Skeletal muscle tissue (tissue), 4 donors: ENCODE results near the gene GYPC. TPM values are rescaled to one million over a fixed set of nuclear protein-coding genes. Genes with fewer than 3 reads are reported as not detected.
"Not testable (repeated sequence)": the region's sequence is repeated elsewhere in the genome, so short reads cannot be mapped to it uniquely, and the experiment has no call there.

Experiments
- H3K27ac ChIP-seq: one replicate; pipeline ENCODE4 v1.7.0; 2013; ENCODE audit warnings: mild to moderate bottlenecking, low read depth, low read length, inconsistent platforms
- H3K27me3 ChIP-seq, 3 donors: one replicate each; pipeline ENCODE4 v1.7.0; 2013; ENCODE audit warnings: low read length in 3 of 3; ENCODE audit not compliant: control insufficient read depth in 3 of 3, insufficient read depth in 3 of 3
- H3K36me3 ChIP-seq, 3 donors: one replicate each; pipeline ENCODE4 v1.7.0; 2013; ENCODE audit warnings: low read length in 3 of 3; ENCODE audit not compliant: control insufficient read depth in 3 of 3, insufficient read depth in 3 of 3
- H3K4me1 ChIP-seq, 3 donors: one replicate each; pipeline ENCODE4 v1.7.0; 2013; ENCODE audit warnings: low read length in 3 of 3, mild to moderate bottlenecking in 3 of 3; ENCODE audit not compliant: control insufficient read depth in 3 of 3, insufficient read depth in 3 of 3
- H3K4me3 ChIP-seq, 3 donors: one replicate each; pipeline ENCODE4 v1.7.0; 2013; ENCODE audit warnings: low read length in 3 of 3
- H3K9ac ChIP-seq, 3 donors: one replicate each; pipeline ENCODE4 v1.7.0; 2013; ENCODE audit warnings: low read length in 3 of 3, mild to moderate bottlenecking in 3 of 3, moderate library complexity in 2 of 3, low read depth in 1 of 3
- H3K9me3 ChIP-seq, 3 donors: one replicate each; pipeline ENCODE4 v1.7.0; 2013; ENCODE audit warnings: low read length in 3 of 3; ENCODE audit not compliant: control insufficient read depth in 3 of 3
- total RNA-seq: library from RNA; depleted of rRNA; stranded (reverse); fragments of >200 nt; gene quantifications from one replicate; pipeline ENCODE4 v1.2.3, GENCODE V29; 2014
- donor health status: Osteomylitis.

The GYPC gene
- total RNA-seq, 1 donor from 2014 or later, result 238 TPM

- no peaks in the 10 kb centered on the region for H3K9me3 ChIP-seq
- peaks cover 0 to 3% (median 3%) of the 10 kb centered on the region in 3 donors for H3K4me1 ChIP-seq
- no peak overlapping the region for H3K9ac ChIP-seq
- H3K36me3 ChIP-seq, result no peaks in the 10 kb centered on the region
- no peak overlapping the region for H3K27ac ChIP-seq
- no peak overlapping the region for H3K4me3 ChIP-seq
- H3K27me3 ChIP-seq, result no peaks in the 10 kb centered on the region
Measured at GRCh38 chr2:126637386-126637785, 18.6 kb upstream of the GYPC start.

GRCh38 chr2:126638746-126639145, 17.2 kb upstream of the GYPC start:
- H3K9ac ChIP-seq, result no peak overlapping the region
- H3K27me3 ChIP-seq, result no peaks in the 10 kb centered on the region
- no peak overlapping the region for H3K27ac ChIP-seq
- no peaks in the 10 kb centered on the region for H3K9me3 ChIP-seq
- no peak overlapping the region for H3K4me3 ChIP-seq
- H3K4me1 ChIP-seq, result peaks cover 3 to 8% (median 7%) of the 10 kb centered on the region in 3 donors
- H3K36me3 ChIP-seq, result no peaks in the 10 kb centered on the region

DNA sequence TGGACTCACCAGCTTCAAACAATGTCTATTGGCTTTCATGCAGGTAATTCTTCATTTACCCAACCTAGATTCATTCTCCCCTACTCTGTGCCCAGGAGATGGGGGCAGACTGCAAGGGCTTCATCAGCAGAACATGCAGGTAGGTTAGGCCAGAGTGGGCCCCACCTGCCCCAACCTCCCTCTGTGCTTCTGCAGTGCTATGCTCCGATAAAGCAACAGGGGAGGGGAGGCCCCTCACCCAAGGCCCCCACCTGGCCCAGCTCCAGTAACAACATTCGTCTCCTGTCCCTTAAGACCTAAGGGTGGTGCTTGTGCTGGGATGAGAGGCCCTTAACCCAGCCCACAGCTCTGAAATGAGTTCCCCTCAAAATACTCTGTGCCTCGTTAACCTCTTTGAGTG, 16.7 kb upstream of the GYPC start:
- no peaks in the 10 kb centered on the region for H3K36me3 ChIP-seq
- no peaks in the 10 kb centered on the region for H3K27me3 ChIP-seq

DNA sequence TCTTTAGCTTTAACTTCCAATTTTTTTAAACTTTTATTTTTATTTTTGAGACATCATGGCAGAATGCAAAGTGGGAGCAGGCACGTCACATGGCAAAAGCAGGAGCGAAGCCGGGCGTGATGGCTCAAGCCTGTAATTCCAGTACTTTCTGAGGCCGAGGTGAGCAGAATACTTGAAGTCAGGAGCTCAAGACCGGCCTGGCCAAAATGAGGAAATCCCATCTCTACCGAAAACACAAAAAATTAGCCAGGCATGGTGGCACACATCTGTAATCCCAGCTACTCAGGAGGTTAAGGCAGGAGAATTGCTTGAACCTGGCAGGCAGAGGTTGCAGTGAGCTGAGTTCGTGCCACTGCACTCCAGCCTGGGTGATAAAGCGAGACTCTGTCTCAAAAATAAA, 14.7 kb upstream of the GYPC start:
- not testable (repeated sequence) for H3K36me3 ChIP-seq, H3K9me3 ChIP-seq, H3K27ac ChIP-seq, H3K27me3 ChIP-seq, H3K4me3 ChIP-seq, H3K9ac ChIP-seq
- peaks cover 0 to 12% (median 3%) of the 10 kb centered on the region in 3 donors for H3K4me1 ChIP-seq

More for the DNA sequence above, 16.7 kb upstream of the GYPC start:
- no peak overlapping the region for H3K27ac ChIP-seq
- H3K9ac ChIP-seq, result no peak overlapping the region
- H3K4me3 ChIP-seq, result no peak overlapping the region
- peaks cover 3 to 12% (median 7%) of the 10 kb centered on the region in 3 donors for H3K4me1 ChIP-seq
- no peaks in the 10 kb centered on the region for H3K9me3 ChIP-seq

DNA sequence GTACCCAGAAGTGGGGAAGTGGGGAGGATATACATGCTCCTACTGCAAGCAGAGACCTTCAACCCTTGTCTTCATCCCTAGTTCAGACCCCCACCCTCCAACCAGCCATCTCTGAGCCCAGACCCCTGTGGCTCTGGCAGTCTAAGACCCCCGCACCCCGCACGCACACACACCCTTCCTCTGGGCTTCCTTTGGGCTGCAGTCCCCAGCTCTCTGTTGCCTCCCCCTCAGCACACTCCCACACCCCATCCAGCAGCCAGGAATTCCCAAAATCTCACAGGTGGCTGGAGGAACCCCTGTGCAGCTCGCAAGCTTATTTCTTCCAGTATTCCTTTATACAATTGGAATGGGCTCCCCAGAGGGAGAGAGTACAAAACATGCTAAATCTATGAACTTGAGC, 13.9 kb upstream of the GYPC start:
- Histone ChIP-seq H3K4me1 (peaks cover 0 to 12% (median 3%) of the 10 kb centered on the region in 3 donors), H3K27ac (no peak overlapping the region), H3K4me3 (no peak overlapping the region), H3K36me3 (no peaks in the 10 kb centered on the region), H3K9me3 (no peaks in the 10 kb centered on the region), H3K27me3 (no peaks in the 10 kb centered on the region), H3K9ac (no peak overlapping the region)

- H3K9me3 ChIP-seq, result no peaks in the 10 kb centered on the region
- no peaks in the 10 kb centered on the region for H3K27me3 ChIP-seq
- H3K36me3 ChIP-seq, result no peaks in the 10 kb centered on the region
- no peak overlapping the region for H3K4me3 ChIP-seq
- no peak overlapping the region for H3K27ac ChIP-seq
- H3K9ac ChIP-seq, result peak overlapping the region in 1 of 3 donors; percentile 2
- peaks cover 0 to 12% (median 3%) of the 10 kb centered on the region in 3 donors for H3K4me1 ChIP-seq
Measured at GRCh38 chr2:126643431-126643830, 12.5 kb upstream of the GYPC start.

DNA sequence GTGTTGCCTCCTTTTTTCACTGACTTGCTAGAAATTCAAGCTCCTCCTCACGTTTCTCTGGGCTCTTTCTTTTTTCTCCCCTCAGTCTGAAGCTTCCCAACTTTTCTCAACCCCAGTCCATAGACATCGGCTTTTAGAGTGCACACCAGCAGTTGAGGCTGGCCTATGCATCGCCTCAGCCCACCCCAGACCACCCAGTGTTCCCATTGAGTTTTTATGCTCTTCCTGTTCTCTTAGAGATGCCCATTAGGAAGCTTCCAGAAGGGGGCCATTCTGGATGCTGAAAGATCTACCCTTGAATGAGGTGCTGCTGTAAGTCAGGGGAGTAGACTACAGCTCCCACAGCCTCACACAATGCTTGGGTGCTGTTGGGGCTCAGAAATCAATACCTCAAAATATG, 12.0 kb upstream of the GYPC start:
- Histone ChIP-seq H3K36me3 (no peaks in the 10 kb centered on the region), H3K27me3 (no peaks in the 10 kb centered on the region), H3K9ac (no peak overlapping the region), H3K27ac (no peak overlapping the region), H3K9me3 (no peaks in the 10 kb centered on the region), H3K4me3 (no peak overlapping the region), H3K4me1 (peaks cover 0 to 12% (median 3%) of the 10 kb centered on the region in 3 donors)

GRCh38 chr2:126644630-126645191, 11.2 kb upstream of the GYPC start:
- H3K36me3 ChIP-seq, result no peaks in the 10 kb centered on the region
- no peaks in the 10 kb centered on the region for H3K9me3 ChIP-seq
- peaks cover 0 to 12% (median 3%) of the 10 kb centered on the region in 3 donors for H3K4me1 ChIP-seq
- H3K27ac ChIP-seq, result no peak overlapping the region
- no peak overlapping the region for H3K9ac ChIP-seq
- H3K27me3 ChIP-seq, result no peaks in the 10 kb centered on the region
- no peak overlapping the region for H3K4me3 ChIP-seq

- Histone ChIP-seq H3K27me3 (no peaks in the 10 kb centered on the region), H3K4me3 (no peak overlapping the region), H3K27ac (no peak overlapping the region), H3K9me3 (no peaks in the 10 kb centered on the region), H3K4me1 (peaks cover 0 to 12% (median 3%) of the 10 kb centered on the region in 3 donors), H3K9ac (no peak overlapping the region), H3K36me3 (no peaks in the 10 kb centered on the region)
Measured at GRCh38 chr2:126645211-126645618, 10.7 kb upstream of the GYPC start.

DNA sequence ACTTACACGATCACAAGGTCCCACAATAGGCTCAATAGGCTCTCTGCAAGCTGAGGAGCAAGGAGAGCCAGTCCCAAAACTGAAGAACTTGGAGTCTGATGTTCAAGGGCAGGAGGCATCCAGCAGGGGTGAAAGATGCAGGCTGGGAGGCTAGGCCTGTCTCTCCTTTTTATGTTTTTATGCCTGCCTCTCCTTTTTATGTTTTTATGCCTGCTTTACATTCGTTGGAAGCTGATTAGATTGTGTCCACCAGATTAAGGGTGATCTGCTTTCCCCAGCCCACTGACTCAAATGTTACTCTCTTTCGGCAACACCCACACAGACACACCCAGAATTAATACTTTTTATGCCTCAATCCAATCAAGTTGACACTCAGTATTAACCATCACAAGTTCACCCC, 9.9 kb upstream of the GYPC start:
- Histone ChIP-seq H3K9me3 (no peaks in the 10 kb centered on the region), H3K4me1 (peaks cover 0 to 12% (median 3%) of the 10 kb centered on the region in 3 donors), H3K27me3 (no peaks in the 10 kb centered on the region), H3K9ac (no peak overlapping the region), H3K27ac (no peak overlapping the region), H3K36me3 (no peaks in the 10 kb centered on the region), H3K4me3 (no peak overlapping the region)
